DOHH2 (cell line): ENCODE results near the gene LHX5.

Experiments used
- H3F3A ChIP-seq: fragments of 200-600 bp; sonication (generic), shearing (Covaris generic); 2 replicates; pipeline ENCODE4 v1.6.0; 2016; ENCODE audit warnings: antibody characterized with exemption, mild to moderate bottlenecking; ENCODE audit not compliant: control insufficient read depth, insufficient read depth
- H3K27ac ChIP-seq: fragments of 200-600 bp; sonication (generic); 2 replicates; pipeline ENCODE4 v1.5.1; 2014; ENCODE audit warnings: low read depth, mild to moderate bottlenecking, low read length, moderate library complexity
- H3K27me3 ChIP-seq: fragments of 200-600 bp; sonication (generic); 2 replicates; pipeline ENCODE4 v1.6.1; 2014; ENCODE audit warnings: mild to moderate bottlenecking, low read length, mixed read lengths; ENCODE audit not compliant: control insufficient read depth
- H3K36me3 ChIP-seq: fragments of 200-600 bp; sonication (generic); 2 replicates; pipeline ENCODE4 v1.6.1; 2014; ENCODE audit warnings: mild to moderate bottlenecking, low read length, moderate library complexity, mixed read lengths; ENCODE audit not compliant: control insufficient read depth
- H3K4me1 ChIP-seq: fragments of 200-600 bp; sonication (generic); 2 replicates; pipeline ENCODE4 v1.6.1; 2014; ENCODE audit warnings: mild to moderate bottlenecking, low read length, mixed read lengths; ENCODE audit not compliant: control insufficient read depth
- H3K4me2 ChIP-seq: fragments of 200-600 bp; sonication (generic); 2 replicates; pipeline ENCODE4 v1.6.0; 2014; ENCODE audit warnings: mild to moderate bottlenecking, low read length, moderate library complexity
- H3K4me3 ChIP-seq: fragments of 200-600 bp; sonication (generic); 2 replicates; pipeline ENCODE4 v1.5.1; 2014; ENCODE audit warnings: mild to moderate bottlenecking, low read length, mixed read lengths
- H3K79me2 ChIP-seq: fragments of 200-600 bp; sonication (generic); 2 replicates; pipeline ENCODE4 v1.6.1; 2014; ENCODE audit warnings: mild to moderate bottlenecking, low read length, mixed read lengths; ENCODE audit not compliant: control insufficient read depth
- H3K9me2 ChIP-seq: fragments of 200-600 bp; sonication (generic); replicated peaks from 2 replicates; pipeline ENCODE4 v1.6.1; 2014; ENCODE audit warnings: mild to moderate bottlenecking, low read length, mixed read lengths; ENCODE audit not compliant: control insufficient read depth
- H3K9me3 ChIP-seq: fragments of 200-600 bp; sonication (generic); 2 replicates; pipeline ENCODE4 v1.6.1; 2014; ENCODE audit warnings: antibody characterized with exemption, low read length, mixed read lengths; ENCODE audit not compliant: control insufficient read depth, insufficient read depth
- H4K20me1 ChIP-seq: fragments of 200-600 bp; sonication (generic); 2 replicates; pipeline ENCODE4 v1.6.0; 2014; ENCODE audit warnings: low read depth, mild to moderate bottlenecking, antibody characterized with exemption, low read length, moderate library complexity; ENCODE audit not compliant: control insufficient read depth, insufficient read depth
- CTCF ChIP-seq: fragments of 200-600 bp; sonication (generic); IDR thresholded peaks from one replicate; pipeline ENCODE4 v1.5.1; 2014; ENCODE audit warnings: antibody characterized with exemption, mild to moderate bottlenecking, low read depth, low read length; ENCODE audit not compliant: poor library complexity, severe bottlenecking
- EZH2phosphoT487 ChIP-seq: fragments of 200-600 bp; sonication (generic); IDR thresholded peaks from 2 replicates; pipeline ENCODE4 v1.6.1; 2017; ENCODE audit warnings: borderline replicate concordance, mild to moderate bottlenecking, antibody characterized with exemption, low read length, moderate library complexity, mixed read lengths

The LHX5 gene

GRCh38 chr12:113480336-113480971 lies 8.8 kb upstream of the LHX5 start:
- no peaks in the 10 kb centered on the region for H3K4me1 ChIP-seq
- H3K4me3 ChIP-seq = no peak overlapping the region
- no peaks in the 10 kb centered on the region for H3K9me2 ChIP-seq
- TF ChIP-seq CTCF (no peak), EZH2phosphoT487 (no peak)
- no peaks in the 10 kb centered on the region for H3K79me2 ChIP-seq
- no peaks in the 10 kb centered on the region for H3K9me3 ChIP-seq
- no peak overlapping the region for H3K4me2 ChIP-seq
- no peak overlapping the region for H3K27ac ChIP-seq
- no peaks in the 10 kb centered on the region for H3F3A ChIP-seq
- no peaks in the 10 kb centered on the region for H3K36me3 ChIP-seq
- peaks cover 13% of the 10 kb centered on the region for H3K27me3 ChIP-seq
- H4K20me1 ChIP-seq = no peaks in the 10 kb centered on the region

- no peaks in the 10 kb centered on the region for H3K4me1 ChIP-seq
Observed at GRCh38 chr12:113479590-113480335, 8.1 kb upstream of the LHX5 start.

GRCh38 chr12:113479216-113479589 lies 7.5 kb upstream of the LHX5 start:
- Histone ChIP-seq H4K20me1 (no peaks in the 10 kb centered on the region), H3K9me2 (no peaks in the 10 kb centered on the region), H3K9me3 (no peaks in the 10 kb centered on the region), H3K4me2 (no peak overlapping the region), H3K36me3 (no peaks in the 10 kb centered on the region), H3K4me1 (no peaks in the 10 kb centered on the region), H3K4me3 (no peak overlapping the region), H3K27me3 (peaks cover 21% of the 10 kb centered on the region), H3K27ac (no peak overlapping the region), H3F3A (no peaks in the 10 kb centered on the region), H3K79me2 (no peaks in the 10 kb centered on the region)
- TF ChIP-seq EZH2phosphoT487 (no peak), CTCF (no peak)

More at GRCh38 chr12:113479590-113480335, 8.1 kb upstream of the LHX5 start:
- Histone ChIP-seq H3K9me3 (no peaks in the 10 kb centered on the region), H3K27me3 (peaks cover 17% of the 10 kb centered on the region), H3K36me3 (no peaks in the 10 kb centered on the region), H3F3A (no peaks in the 10 kb centered on the region), H3K4me2 (no peak overlapping the region), H4K20me1 (no peaks in the 10 kb centered on the region), H3K9me2 (no peaks in the 10 kb centered on the region), H3K27ac (no peak overlapping the region), H3K79me2 (no peaks in the 10 kb centered on the region), H3K4me3 (no peak overlapping the region)
- TF ChIP-seq EZH2phosphoT487 = no peak
- TF ChIP-seq CTCF = no peak
